ENCODE measurements around the gene EFCC1.
A peak's percentile ranks its signal among the peaks of the same experiment; 100 is the strongest.

The EFCC1 gene
- total RNA-seq: 0 to 0.49 (median 0.18) reads per million in 4 experiments

GRCh38 chr3:129001101-129001805 lies at the start of gene EFCC1:
Gene EFCC1, plus strand, starts transcription at chr3:129001304. Its CDS starts 325 bp downstream, at chr3:129001629.
- no peak for DNase-seq

- DNase-seq: no peak
These were observed 44.7 kb upstream of the EFCC1 start for GRCh38 chr3:128956440-128956839.

GRCh38 chr3:128965280-128965679 lies 35.8 kb upstream of the EFCC1 start:
- no peak for DNase-seq

GRCh38 chr3:128965818-128966217 lies 35.3 kb upstream of the EFCC1 start:
- DNase-seq: no peak

GRCh38 chr3:128967748-128968355 lies 33.3 kb upstream of the EFCC1 start:
- no peak for DNase-seq

GRCh38 chr3:128969993-128970739 lies 30.9 kb upstream of the EFCC1 start:
- DNase-seq: peak; percentile 36

- no peak for DNase-seq
These were observed 30.4 kb upstream of the EFCC1 start for GRCh38 chr3:128970740-128971047.

- no peak for DNase-seq
These were observed 29.5 kb upstream of the EFCC1 start for GRCh38 chr3:128971421-128972100.

GRCh38 chr3:128973988-128974564 lies 27.0 kb upstream of the EFCC1 start:
- no peak for DNase-seq

GRCh38 chr3:128975276-128975675 lies 25.8 kb upstream of the EFCC1 start:
- no peak for DNase-seq

GRCh38 chr3:128983293-128984069 lies 17.6 kb upstream of the EFCC1 start:
- no peak for DNase-seq

GRCh38 chr3:128984596-128984995 lies 16.5 kb upstream of the EFCC1 start:
- no peak for DNase-seq

- DNase-seq: no peak
These were observed 13.6 kb upstream of the EFCC1 start for GRCh38 chr3:128987302-128988100.

GRCh38 chr3:128988286-128988685 lies 12.8 kb upstream of the EFCC1 start:
- no peak for DNase-seq

GRCh38 chr3:128991355-128991895 lies 9.7 kb upstream of the EFCC1 start:
- no peak for DNase-seq

- DNase-seq: no peak
These were observed 8.1 kb upstream of the EFCC1 start for GRCh38 chr3:128992926-128993460.

- DNase-seq: peak; percentile 85
These were observed 7.5 kb upstream of the EFCC1 start, which contains the start of gene CFAP92 for GRCh38 chr3:128993461-128994172. Gene CFAP92, minus strand, starts transcription at chr3:128994076. Its CDS starts 772 bp downstream, at chr3:128993304.

- DNase-seq: no peak
These were observed 7.0 kb upstream of the EFCC1 start for GRCh38 chr3:128994173-128994512.

GRCh38 chr3:128994581-128995546 lies 6.2 kb upstream of the EFCC1 start:
- DNase-seq: no peak

Measured in effector CD8-positive, alpha-beta T cell (primary cell).